Measurements from ENCODE around the gene CCIN. TPM values are rescaled to one million over a fixed set of nuclear protein-coding genes. Genes with fewer than 3 reads are reported as not detected.

CCIN gene
- total RNA-seq, 4 donors from 2014 or later = not detected

GRCh38 chr9:36207016-36207415, 37.8 kb downstream of the CCIN start:
- DNase-seq (ENCODE audit: low spot score in 2 of 2) = no peak
- intact Hi-C loops (cut with DNase I; ENCODE audit: low total_unique reads) = no loop called here
- no peak overlapping the region for H3K4me3 ChIP-seq (ENCODE audit: low read depth, poor library complexity, severe bottlenecking)
- 80 to 82% methylated on average over 4 of the region's 4 CpGs for WGBS, 2 donors
- TF ChIP-seq POLR2A (IDR thresholded peaks at IDR 0.05) = no peak
- TF ChIP-seq CTCF (IDR thresholded peaks at IDR 0.05) = no peak

GRCh38 chr9:36207546-36208012, 38.4 kb downstream of the CCIN start:
- 55 to 62% methylated on average over 1 of the region's 1 CpG for WGBS, 2 donors
- intact Hi-C loops (cut with DNase I; ENCODE audit: low total_unique reads) = no loop called here
- no peak for TF ChIP-seq POLR2A (IDR thresholded peaks at IDR 0.05)

GRCh38 chr9:36208521-36209253, 39.5 kb downstream of the CCIN start:
- TF ChIP-seq POLR2A (IDR thresholded peaks at IDR 0.05) = no peak
- no peak for TF ChIP-seq CTCF (IDR thresholded peaks at IDR 0.05)
- WGBS, 2 donors = 65 to 72% methylated on average over 10 of the region's 10 CpGs
- DNase-seq (ENCODE audit: low spot score in 2 of 2) = no peak
- H3K4me3 ChIP-seq (ENCODE audit: low read depth, poor library complexity, severe bottlenecking) = no peak overlapping the region
- intact Hi-C loops (cut with DNase I; ENCODE audit: low total_unique reads) = no loop called here

More at GRCh38 chr9:36207546-36208012, 38.4 kb downstream of the CCIN start:
- no peak overlapping the region for H3K4me3 ChIP-seq (ENCODE audit: low read depth, poor library complexity, severe bottlenecking)
- DNase-seq (ENCODE audit: low spot score in 2 of 2) = no peak

GRCh38 chr9:36210722-36211121, 41.5 kb downstream of the CCIN start:
- 81 to 87% methylated on average over 8 of the region's 8 CpGs for WGBS, 2 donors
- TF ChIP-seq POLR2A (IDR thresholded peaks at IDR 0.05) (no peak), CTCF (IDR thresholded peaks at IDR 0.05) (no peak)
- intact Hi-C loops (cut with DNase I; ENCODE audit: low total_unique reads) = no loop called here
- no peak for DNase-seq (ENCODE audit: low spot score in 2 of 2)
- H3K4me3 ChIP-seq (ENCODE audit: low read depth, poor library complexity, severe bottlenecking) = no peak overlapping the region

GRCh38 chr9:36211510-36211909, 42.3 kb downstream of the CCIN start:
- WGBS, 2 donors = 74 to 81% methylated on average over 7 of the region's 7 CpGs
- intact Hi-C loops (cut with DNase I; ENCODE audit: low total_unique reads) = no loop called here
- no peak overlapping the region for H3K4me3 ChIP-seq (ENCODE audit: low read depth, poor library complexity, severe bottlenecking)
- no peak for DNase-seq (ENCODE audit: low spot score in 2 of 2)
- TF ChIP-seq CTCF (IDR thresholded peaks at IDR 0.05) (no peak), POLR2A (IDR thresholded peaks at IDR 0.05) (no peak)

- no peak for DNase-seq (ENCODE audit: low spot score in 2 of 2)
- H3K4me3 ChIP-seq (ENCODE audit: low read depth, poor library complexity, severe bottlenecking) = no peak overlapping the region
- intact Hi-C loops (cut with DNase I; ENCODE audit: low total_unique reads) = no loop called here
- 82 to 87% methylated on average over 4 of the region's 4 CpGs for WGBS, 2 donors
- TF ChIP-seq CTCF (IDR thresholded peaks at IDR 0.05) (no peak), POLR2A (IDR thresholded peaks at IDR 0.05) (no peak)
Measured at GRCh38 chr9:36213387-36213786, 44.2 kb downstream of the CCIN start.
